ENCODE results near the gene CASR.

DNA sequence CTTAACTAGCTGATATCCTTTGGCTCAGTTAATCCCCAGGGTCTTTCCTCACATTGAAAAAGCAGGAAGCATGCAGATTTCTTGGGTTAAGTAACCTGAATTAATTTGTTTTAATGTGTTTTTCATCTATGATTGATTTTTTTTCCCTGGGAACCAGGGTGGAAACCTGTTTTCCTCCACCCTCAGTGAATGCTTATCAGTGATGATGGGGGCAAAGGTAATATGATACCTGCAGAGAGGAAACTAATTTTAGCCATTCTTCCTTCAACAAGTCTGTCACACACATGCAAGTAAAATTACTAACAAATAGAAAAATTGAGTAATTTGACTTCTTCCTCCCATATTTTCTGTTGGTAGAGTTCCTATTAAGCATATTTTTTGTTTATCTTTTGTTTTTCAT is 5.9 kb downstream of the CASR start:
- TF ChIP-seq POLR2A (IDR thresholded peaks at IDR 0.05) = no peak
- TF ChIP-seq, protein P1, sequence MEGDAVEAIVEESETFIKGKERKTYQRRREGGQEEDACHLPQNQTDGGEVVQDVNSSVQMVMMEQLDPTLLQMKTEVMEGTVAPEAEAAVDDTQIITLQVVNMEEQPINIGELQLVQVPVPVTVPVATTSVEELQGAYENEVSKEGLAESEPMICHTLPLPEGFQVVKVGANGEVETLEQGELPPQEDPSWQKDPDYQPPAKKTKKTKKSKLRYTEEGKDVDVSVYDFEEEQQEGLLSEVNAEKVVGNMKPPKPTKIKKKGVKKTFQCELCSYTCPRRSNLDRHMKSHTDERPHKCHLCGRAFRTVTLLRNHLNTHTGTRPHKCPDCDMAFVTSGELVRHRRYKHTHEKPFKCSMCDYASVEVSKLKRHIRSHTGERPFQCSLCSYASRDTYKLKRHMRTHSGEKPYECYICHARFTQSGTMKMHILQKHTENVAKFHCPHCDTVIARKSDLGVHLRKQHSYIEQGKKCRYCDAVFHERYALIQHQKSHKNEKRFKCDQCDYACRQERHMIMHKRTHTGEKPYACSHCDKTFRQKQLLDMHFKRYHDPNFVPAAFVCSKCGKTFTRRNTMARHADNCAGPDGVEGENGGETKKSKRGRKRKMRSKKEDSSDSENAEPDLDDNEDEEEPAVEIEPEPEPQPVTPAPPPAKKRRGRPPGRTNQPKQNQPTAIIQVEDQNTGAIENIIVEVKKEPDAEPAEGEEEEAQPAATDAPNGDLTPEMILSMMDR (IDR thresholded peaks at IDR 0.05) = no peak

Data from ovary (tissue), 3 donors.